ENCODE measurements around the gene BEND5.

BEND5 gene

GRCh38 chr1:48701445-48701844 lies 75.2 kb downstream of the BEND5 start:
- H4K20me1 ChIP-seq (ENCODE audit: insufficient read depth, low read length), result no peaks in the 10 kb centered on the region
- no peak overlapping the region for H3K4me3 ChIP-seq (ENCODE audit: low read depth, low read length, poor library complexity, severe bottlenecking)
- TF ChIP-seq CTCF (IDR thresholded peaks at IDR 0.05; ENCODE audit: low read length) (no peak), EZH2 (IDR thresholded peaks at IDR 0.05; ENCODE audit: borderline replicate concordance, low read length) (no peak)
- H3K9ac ChIP-seq (ENCODE audit: low read length), result no peak overlapping the region
- no peaks in the 10 kb centered on the region for H3K36me3 ChIP-seq (ENCODE audit: insufficient read depth, low read length)
- H3K27me3 ChIP-seq (ENCODE audit: insufficient read depth, low read length), result no peaks in the 10 kb centered on the region
- H3K27ac ChIP-seq (ENCODE audit: low read depth, low read length, poor library complexity, severe bottlenecking), result no peak overlapping the region
- no peaks in the 10 kb centered on the region for H3F3A ChIP-seq (ENCODE audit: insufficient read depth, low read length)
- H2AFZ ChIP-seq (ENCODE audit: low read length), result no peak overlapping the region
- no peaks in the 10 kb centered on the region for H3K4me1 ChIP-seq (ENCODE audit: insufficient read depth, low read length, severe bottlenecking)
- H3K9me3 ChIP-seq (ENCODE audit: low read length), result no peaks in the 10 kb centered on the region
- H3K9me2 ChIP-seq (ENCODE audit: low read depth, low read length), result no peaks in the 10 kb centered on the region
- H3K79me2 ChIP-seq (ENCODE audit: insufficient read depth, low read length), result no peaks in the 10 kb centered on the region
- no peak overlapping the region for H3K4me2 ChIP-seq (ENCODE audit: low read length)

GRCh38 chr1:48697066-48697707 lies 79.5 kb downstream of the BEND5 start:
- Histone ChIP-seq H3K9me3 (ENCODE audit: low read length) (no peaks in the 10 kb centered on the region), H3K79me2 (ENCODE audit: insufficient read depth, low read length) (no peaks in the 10 kb centered on the region), H2AFZ (ENCODE audit: low read length) (no peak overlapping the region), H3K4me1 (ENCODE audit: insufficient read depth, low read length, severe bottlenecking) (no peaks in the 10 kb centered on the region), H3F3A (ENCODE audit: insufficient read depth, low read length) (no peaks in the 10 kb centered on the region), H3K27ac (ENCODE audit: low read depth, low read length, poor library complexity, severe bottlenecking) (no peak overlapping the region), H4K20me1 (ENCODE audit: insufficient read depth, low read length) (no peaks in the 10 kb centered on the region), H3K4me2 (ENCODE audit: low read length) (no peak overlapping the region), H3K9ac (ENCODE audit: low read length) (no peak overlapping the region), H3K27me3 (ENCODE audit: insufficient read depth, low read length) (no peaks in the 10 kb centered on the region), H3K36me3 (ENCODE audit: insufficient read depth, low read length) (no peaks in the 10 kb centered on the region), H3K9me2 (ENCODE audit: low read depth, low read length) (no peaks in the 10 kb centered on the region), H3K4me3 (ENCODE audit: low read depth, low read length, poor library complexity, severe bottlenecking) (no peak overlapping the region)
- TF ChIP-seq CTCF (IDR thresholded peaks at IDR 0.05; ENCODE audit: low read length) (peak; percentile 79), EZH2 (IDR thresholded peaks at IDR 0.05; ENCODE audit: borderline replicate concordance, low read length) (no peak)

GRCh38 chr1:48695161-48695560 lies 81.5 kb downstream of the BEND5 start:
- Histone ChIP-seq H4K20me1 (ENCODE audit: insufficient read depth, low read length) (no peaks in the 10 kb centered on the region), H2AFZ (ENCODE audit: low read length) (no peak overlapping the region), H3K27ac (ENCODE audit: low read depth, low read length, poor library complexity, severe bottlenecking) (no peak overlapping the region), H3K9me3 (ENCODE audit: low read length) (no peaks in the 10 kb centered on the region), H3K4me1 (ENCODE audit: insufficient read depth, low read length, severe bottlenecking) (no peaks in the 10 kb centered on the region), H3K9me2 (ENCODE audit: low read depth, low read length) (no peaks in the 10 kb centered on the region), H3K36me3 (ENCODE audit: insufficient read depth, low read length) (no peaks in the 10 kb centered on the region), H3K9ac (ENCODE audit: low read length) (no peak overlapping the region), H3K27me3 (ENCODE audit: insufficient read depth, low read length) (no peaks in the 10 kb centered on the region), H3K4me2 (ENCODE audit: low read length) (no peak overlapping the region), H3F3A (ENCODE audit: insufficient read depth, low read length) (no peaks in the 10 kb centered on the region), H3K4me3 (ENCODE audit: low read depth, low read length, poor library complexity, severe bottlenecking) (no peak overlapping the region), H3K79me2 (ENCODE audit: insufficient read depth, low read length) (no peaks in the 10 kb centered on the region)
- TF ChIP-seq CTCF (IDR thresholded peaks at IDR 0.05; ENCODE audit: low read length) (no peak), EZH2 (IDR thresholded peaks at IDR 0.05; ENCODE audit: borderline replicate concordance, low read length) (no peak)

All from OCI-LY1 (cell line).